Kidney (tissue), 14 donors: Measurements from ENCODE around the gene GPR61. TPM values are rescaled to one million over a fixed set of nuclear protein-coding genes. Genes with fewer than 3 reads are reported as not detected.

ENCODE experiments used
- DNase-seq, 5 donors: peaks; one replicate each; pipeline ENCODE4 v3.0.0-alpha.2; 2013 to 2020
- FAIRE-seq: peaks from 2 replicates; lab custom pipeline; 2012; peaks lifted over from hg19 to GRCh38; lab: Jason Lieb, UNC
- H3K27ac ChIP-seq, 2 donors: one replicate each; pipeline ENCODE4 v1.7.0; 2013; ENCODE audit warnings: low read depth in 2 of 2, low read length in 2 of 2, inconsistent platforms in 1 of 2
- H3K27me3 ChIP-seq: one replicate; pipeline ENCODE4 v1.7.1; 2013; ENCODE audit warnings: low read length, inconsistent platforms; ENCODE audit not compliant: control insufficient read depth, insufficient read depth
- H3K36me3 ChIP-seq, 3 donors: one replicate each; pipeline versions ENCODE4 v1.7.0 to v1.7.1; 2013; ENCODE audit warnings: low read length in 3 of 3, control low read depth in 1 of 3, inconsistent platforms in 1 of 3; ENCODE audit not compliant: insufficient read depth in 3 of 3, control insufficient read depth in 2 of 3
- H3K4me1 ChIP-seq, 3 donors: one replicate each; pipeline versions ENCODE4 v1.7.0 to v1.7.1; 2013; ENCODE audit warnings: low read length in 3 of 3, inconsistent platforms in 1 of 3, low read depth in 1 of 3; ENCODE audit not compliant: control insufficient read depth in 2 of 3, insufficient read depth in 2 of 3
- H3K4me3 ChIP-seq, 3 donors: one replicate each; pipeline versions ENCODE4 v1.7.0 to v1.8.1; 2013; ENCODE audit warnings: low read length in 3 of 3, control low read depth in 1 of 3, inconsistent platforms in 1 of 3
- H3K9ac ChIP-seq, 3 donors: one replicate each; pipeline versions ENCODE4 v1.7.0 to v1.7.1; 2013; ENCODE audit warnings: low read length in 3 of 3, control low read depth in 1 of 3, inconsistent platforms in 1 of 3
- H3K9me3 ChIP-seq, 3 donors: one replicate each; pipeline versions ENCODE4 v1.7.0 to v1.7.1; 2013; ENCODE audit warnings: low read length in 3 of 3, control low read depth in 1 of 3, inconsistent platforms in 1 of 3; ENCODE audit not compliant: control insufficient read depth in 2 of 3, insufficient read depth in 1 of 3
- CTCF ChIP-seq: IDR thresholded peaks from 3 replicates; pipeline ENCODE4 v1.5.1; 2012; ENCODE audit warnings: mild to moderate bottlenecking, moderate library complexity, borderline replicate concordance; ENCODE audit not compliant: insufficient read depth; ENCODE audit errors: extremely low read depth
- intact Hi-C: fragments of 100-400 bp; cut with DNase I; formaldehyde crosslinking; loops from one replicate; pipeline ENCODE4 v1.11.1; 2022
- polyA plus RNA-seq: library from polyadenylated mRNA; stranded (reverse); fragments of 350-450 nt; fragmentation: Illumina TruSeq; extraction: RNeasy Lipid Tissue Mini Kit (QIAGEN cat#74804); gene quantifications from one replicate; pipeline ENCODE4 v1.2.3, GENCODE V29; 2014; ENCODE audit warnings: low read depth, low replicate concordance; ENCODE audit not compliant: insufficient read depth
- total RNA-seq: library from RNA; stranded (reverse); fragmentation: NEBNext Ultra II Directional; extraction: Animal tissue kit (Norgen Biotek cat#: 25700); gene quantifications from one replicate; pipeline ENCODE4 v1.2.1, GENCODE V29; 2021
- donor health status: control.
- donor health status: control.
- donor health status: control.
- donor health status: control.
- donor health status: control.
- donor health status: DM: yes; HTN: yes; CAD: no.
- donor health status: Normal renal cell carcinoma (clear cell type).

GPR61 gene
- total and polyA plus RNA-seq, 2 donors from 2014 or later: not detected

GRCh38 chr1:109503935-109504334 is 35.7 kb upstream of the GPR61 start:
- Histone ChIP-seq H3K9me3 (no peaks in the 10 kb centered on the region), H3K4me1 (peaks cover 0 to 15% (median 4%) of the 10 kb centered on the region in 3 donors), H3K9ac (no peak overlapping the region), H3K27ac (no peak overlapping the region), H3K36me3 (peaks cover 0 to 9% (median 0%) of the 10 kb centered on the region in 3 donors), H3K27me3 (no peaks in the 10 kb centered on the region), H3K4me3 (no peak overlapping the region)
- FAIRE-seq (no peak), DNase-seq (no peak)
- intact Hi-C loops: no loop called here
- TF ChIP-seq CTCF: no peak

GRCh38 chr1:109504974-109505373 is 34.7 kb upstream of the GPR61 start:
- intact Hi-C loops: no loop called here
- FAIRE-seq: no peak
- Histone ChIP-seq H3K9ac (no peak overlapping the region), H3K4me1 (peaks cover 0 to 16% (median 1%) of the 10 kb centered on the region in 3 donors), H3K4me3 (no peak overlapping the region), H3K27me3 (no peaks in the 10 kb centered on the region), H3K36me3 (peaks cover 0 to 9% (median 0%) of the 10 kb centered on the region in 3 donors), H3K9me3 (no peaks in the 10 kb centered on the region), H3K27ac (no peak overlapping the region)
- TF ChIP-seq CTCF: no peak
- DNase-seq: no peak

- Histone ChIP-seq H3K27me3 (no peaks in the 10 kb centered on the region), H3K4me1 (peaks cover 0 to 11% (median 3%) of the 10 kb centered on the region in 3 donors), H3K9me3 (no peaks in the 10 kb centered on the region), H3K27ac (no peak overlapping the region), H3K36me3 (peaks cover 0 to 3% (median 0%) of the 10 kb centered on the region in 3 donors), H3K4me3 (peak overlapping the region in 1 of 3 donors; percentile 82), H3K9ac (no peak overlapping the region)
- intact Hi-C loops: no loop called here
- FAIRE-seq (no peak), DNase-seq (peak in 1 of 5 donors; percentile 75)
- TF ChIP-seq CTCF: no peak
Observed at GRCh38 chr1:109508001-109508872, 31.4 kb upstream of the GPR61 start.
